Neuronal stem cell (in vitro differentiated cells): Measurements from ENCODE around the gene SLC38A2.

Experiments
- DNase-seq: peaks from one replicate; pipeline ENCODE4 v3.0.0-alpha.2; 2013; ENCODE audit warnings: low spot score
- H2AFZ ChIP-seq: one replicate; pipeline ENCODE4 v1.6.1; 2013; ENCODE audit warnings: mild to moderate bottlenecking, low read length, inconsistent platforms
- H2AK5ac ChIP-seq: 2 replicates; pipeline ENCODE4 v1.6.1; 2013; ENCODE audit warnings: low read depth, mild to moderate bottlenecking, inconsistent platforms, low read length, moderate library complexity, mixed read lengths
- H2BK120ac ChIP-seq: 2 replicates; pipeline ENCODE4 v1.6.1; 2013; ENCODE audit warnings: low read depth, mild to moderate bottlenecking, inconsistent platforms, low read length, moderate library complexity, mixed read lengths
- H2BK12ac ChIP-seq: one replicate; pipeline ENCODE4 v1.6.1; 2013; ENCODE audit warnings: low read length, inconsistent platforms
- H2BK15ac ChIP-seq: 2 replicates; pipeline ENCODE4 v1.6.1; 2013; ENCODE audit warnings: mild to moderate bottlenecking, low read length, inconsistent platforms, mixed read lengths
- H2BK5ac ChIP-seq: one replicate; pipeline ENCODE4 v1.6.1; 2013; ENCODE audit warnings: inconsistent platforms, mild to moderate bottlenecking, low read length, moderate library complexity
- H3K14ac ChIP-seq: one replicate; pipeline ENCODE4 v1.6.1; 2013; ENCODE audit warnings: low read length, inconsistent platforms
- H3K18ac ChIP-seq: 2 replicates; pipeline ENCODE4 v1.6.1; 2013; ENCODE audit warnings: low read length, inconsistent platforms
- H3K23ac ChIP-seq: 2 replicates; pipeline ENCODE4 v1.6.1; 2013; ENCODE audit warnings: low read depth, mild to moderate bottlenecking, mixed read lengths, low read length, inconsistent platforms; ENCODE audit not compliant: poor library complexity
- H3K27ac ChIP-seq: replicated peaks from 3 replicates; pipeline ENCODE4 v1.5.1; 2013; ENCODE audit warnings: low read length, inconsistent platforms
- H3K27me3 ChIP-seq, 3 experiments: 2 replicates each; pipeline ENCODE4 v1.6.1; 2013; ENCODE audit warnings: low read length in 3 of 3, mild to moderate bottlenecking in 2 of 3, inconsistent platforms in 1 of 3, low read depth in 1 of 3, mixed read lengths in 1 of 3, moderate library complexity in 1 of 3; ENCODE audit not compliant: control insufficient read depth in 3 of 3, insufficient read depth in 3 of 3
- H3K36me3 ChIP-seq, 2 donors: replicated peaks in 1 of 2; 2 replicates each; pipeline ENCODE4 v1.6.1; 2013; ENCODE audit warnings: low read length in 2 of 2; ENCODE audit not compliant: control insufficient read depth in 2 of 2, insufficient read depth in 2 of 2
- H3K4ac ChIP-seq: 2 replicates; pipeline ENCODE4 v1.6.1; 2013; ENCODE audit warnings: inconsistent platforms, mild to moderate bottlenecking, low read length, moderate library complexity
- H3K4me1 ChIP-seq, 2 donors: 1 replicate in 1 of 2; 2 replicates in 1 of 2; pipeline ENCODE4 v1.6.1; 2013; ENCODE audit warnings: low read length in 2 of 2, low read depth in 1 of 2; ENCODE audit not compliant: control insufficient read depth in 2 of 2, insufficient read depth in 1 of 2
- H3K4me2 ChIP-seq: one replicate; pipeline ENCODE4 v1.6.1; 2013; ENCODE audit warnings: mild to moderate bottlenecking, low read length, inconsistent platforms; ENCODE audit not compliant: insufficient read depth, poor library complexity, severe bottlenecking
- H3K4me3 ChIP-seq, 2 donors: 2 replicates each; pipeline ENCODE4 v1.5.1; 2013; ENCODE audit warnings: low read length in 2 of 2, mild to moderate bottlenecking in 2 of 2, inconsistent platforms in 1 of 2, moderate library complexity in 1 of 2
- H3K79me1 ChIP-seq: one replicate; pipeline ENCODE4 v1.6.1; 2013; ENCODE audit warnings: low read depth, mild to moderate bottlenecking, inconsistent platforms, low read length, moderate library complexity
- H3K9ac ChIP-seq: one replicate; pipeline ENCODE4 v1.6.1; 2013; ENCODE audit warnings: mild to moderate bottlenecking, low read depth, low read length, inconsistent platforms; ENCODE audit not compliant: poor library complexity
- H3K9me3 ChIP-seq, 2 donors: replicated peaks in 1 of 2; 2 replicates each; pipeline versions ENCODE3 to v1.6.1; 2013; ENCODE audit warnings: low read length in 2 of 2, mild to moderate bottlenecking in 2 of 2, inconsistent platforms in 1 of 2, low read depth in 1 of 2, mixed read lengths in 1 of 2, moderate library complexity in 1 of 2; ENCODE audit not compliant: control insufficient read depth in 2 of 2, insufficient read depth in 1 of 2
- H4K8ac ChIP-seq: one replicate; pipeline ENCODE4 v1.6.1; 2013; ENCODE audit warnings: low read depth, mild to moderate bottlenecking, inconsistent platforms, low read length, moderate library complexity
- H4K91ac ChIP-seq: one replicate; pipeline ENCODE4 v1.6.1; 2013; ENCODE audit warnings: low read length, low read depth, mild to moderate bottlenecking, inconsistent platforms; ENCODE audit not compliant: poor library complexity
- WGBS, 2 donors: extraction: QIAGEN DNeasy Blood & Tissue Kit; methylation state at CpG; one replicate each; pipeline ENCODE4 v1.1.7; 2013; ENCODE audit warnings: missing lambda C conversion rate in 2 of 2, mixed read lengths in 1 of 2; ENCODE audit not compliant: insufficient read length in 2 of 2, insufficient replicate concordance in 1 of 2; ENCODE audit errors: extremely low coverage in 2 of 2; 5-methylcytosine and 5-hydroxymethylcytosine counted together

Gene SLC38A2

DNA sequence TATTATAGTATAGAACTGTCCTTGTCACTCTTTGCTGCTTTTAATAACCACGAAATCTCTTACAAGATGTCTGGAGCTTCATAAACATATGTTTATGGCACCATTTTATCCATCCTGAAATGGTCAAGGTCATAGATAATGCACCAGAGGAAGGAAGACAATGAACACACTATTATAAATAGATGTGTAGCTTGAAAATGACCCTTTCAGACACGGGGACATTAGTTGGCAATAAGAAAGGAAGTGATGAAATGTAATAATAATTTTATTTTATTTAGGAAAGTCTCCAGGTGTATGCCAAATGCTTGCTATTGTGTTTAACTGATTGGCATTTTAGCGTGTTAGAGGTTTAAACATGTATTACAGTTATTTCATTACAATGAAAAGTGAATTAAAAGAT, 36.8 kb upstream of the SLC38A2 start:
- H3K27ac ChIP-seq, result no peak overlapping the region
- H3K4me3 ChIP-seq, result no peak overlapping the region
- WGBS, 2 donors, result no CpG with 5 or more reads among the region's 3 CpGs
- H2AK5ac ChIP-seq, result no peak overlapping the region
- H4K91ac ChIP-seq, result no peak overlapping the region
- no peak overlapping the region for H3K4ac ChIP-seq
- H2BK120ac ChIP-seq, result no peak overlapping the region
- H3K9ac ChIP-seq, result no peak overlapping the region
- H4K8ac ChIP-seq, result no peak overlapping the region
- H3K23ac ChIP-seq, result no peak overlapping the region
- H3K4me2 ChIP-seq, result no peak overlapping the region
- H2BK12ac ChIP-seq, result no peak overlapping the region
- peaks cover 0 to 59% (median 0%) of the 10 kb centered on the region in 3 experiments for H3K27me3 ChIP-seq
- no peaks in the 10 kb centered on the region for H3K79me1 ChIP-seq
- no peak overlapping the region for H2AFZ ChIP-seq
- H2BK15ac ChIP-seq, result no peak overlapping the region
- DNase-seq, result no peak
- no peak overlapping the region for H3K18ac ChIP-seq
- no peaks in the 10 kb centered on the region for H3K4me1 ChIP-seq
- no peak overlapping the region for H3K14ac ChIP-seq
- H3K9me3 ChIP-seq, result no peaks in the 10 kb centered on the region
- no peaks in the 10 kb centered on the region for H3K36me3 ChIP-seq
- no peak overlapping the region for H2BK5ac ChIP-seq

DNA sequence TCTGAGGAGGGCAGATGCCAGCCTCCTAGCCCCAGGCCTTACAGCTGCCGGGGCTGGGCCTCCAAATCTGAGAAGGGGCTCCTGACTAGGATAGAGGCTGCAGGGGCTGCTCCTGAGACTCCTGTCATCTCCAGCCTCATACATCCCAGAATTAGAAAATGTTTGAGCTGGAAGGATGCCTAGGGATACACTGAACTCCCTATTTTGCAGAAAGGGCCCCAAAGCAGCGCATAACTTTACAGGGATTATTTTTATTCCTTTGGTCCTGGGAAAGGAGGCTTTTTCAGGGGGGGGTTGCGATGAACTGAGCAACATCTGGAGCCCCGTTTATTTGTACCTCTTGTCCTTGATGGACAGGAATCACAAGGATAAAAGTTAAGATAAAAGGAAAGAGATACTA, 35.9 kb upstream of the SLC38A2 start:
- WGBS, 2 donors, result no CpG with 5 or more reads among the region's 4 CpGs
- H3K27me3 ChIP-seq, result peaks cover 0 to 50% (median 0%) of the 10 kb centered on the region in 3 experiments
- no peak overlapping the region for H3K4me3 ChIP-seq
- H2BK5ac ChIP-seq, result no peak overlapping the region
- no peak overlapping the region for H3K23ac ChIP-seq
- no peak for DNase-seq
- H2AK5ac ChIP-seq, result no peak overlapping the region
- H2BK12ac ChIP-seq, result no peak overlapping the region
- no peak overlapping the region for H3K4ac ChIP-seq
- H4K8ac ChIP-seq, result no peak overlapping the region
- H2BK15ac ChIP-seq, result no peak overlapping the region
- H3K79me1 ChIP-seq, result no peaks in the 10 kb centered on the region
- no peak overlapping the region for H2AFZ ChIP-seq
- H3K9ac ChIP-seq, result no peak overlapping the region
- no peak overlapping the region for H3K27ac ChIP-seq
- H2BK120ac ChIP-seq, result no peak overlapping the region
- H3K14ac ChIP-seq, result no peak overlapping the region
- no peaks in the 10 kb centered on the region for H3K9me3 ChIP-seq
- no peaks in the 10 kb centered on the region for H3K4me1 ChIP-seq
- no peaks in the 10 kb centered on the region for H3K36me3 ChIP-seq
- no peak overlapping the region for H3K4me2 ChIP-seq
- no peak overlapping the region for H4K91ac ChIP-seq
- H3K18ac ChIP-seq, result no peak overlapping the region

DNA sequence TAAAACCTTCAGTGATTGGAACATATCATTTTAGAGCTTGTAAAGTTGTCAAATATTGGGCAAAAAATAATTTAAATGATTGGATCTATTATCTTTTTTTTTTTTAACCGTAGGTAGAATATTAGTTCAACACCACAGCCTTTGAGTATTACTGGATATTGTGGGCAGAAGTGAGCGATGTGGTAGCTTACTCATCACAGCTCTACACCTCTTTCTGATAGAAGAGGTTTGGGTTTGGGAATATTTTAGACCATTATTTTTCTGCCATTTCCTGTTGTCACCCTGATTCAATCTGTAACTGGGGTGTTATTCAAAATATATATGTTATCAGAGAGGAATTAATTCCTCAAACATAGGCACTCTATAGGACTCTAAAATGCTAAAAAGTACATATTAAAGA, 34.8 kb upstream of the SLC38A2 start:
- H3K79me1 ChIP-seq, result no peaks in the 10 kb centered on the region
- no peak overlapping the region for H3K23ac ChIP-seq
- H3K18ac ChIP-seq, result no peak overlapping the region
- no peaks in the 10 kb centered on the region for H3K9me3 ChIP-seq
- WGBS, 2 donors, result no CpG with 5 or more reads among the region's 2 CpGs
- H4K91ac ChIP-seq, result no peak overlapping the region
- no peak overlapping the region for H2BK120ac ChIP-seq
- no peak overlapping the region for H3K14ac ChIP-seq
- no peak overlapping the region for H3K27ac ChIP-seq
- H3K9ac ChIP-seq, result no peak overlapping the region
- no peak for DNase-seq
- no peaks in the 10 kb centered on the region for H3K4me1 ChIP-seq
- H3K36me3 ChIP-seq, result no peaks in the 10 kb centered on the region
- no peak overlapping the region for H2AFZ ChIP-seq
- no peak overlapping the region for H2AK5ac ChIP-seq
- H3K4me2 ChIP-seq, result no peak overlapping the region
- no peak overlapping the region for H2BK12ac ChIP-seq
- no peak overlapping the region for H3K4ac ChIP-seq
- no peak overlapping the region for H4K8ac ChIP-seq
- peaks cover 0 to 41% (median 0%) of the 10 kb centered on the region in 3 experiments for H3K27me3 ChIP-seq
- H2BK15ac ChIP-seq, result no peak overlapping the region
- H2BK5ac ChIP-seq, result no peak overlapping the region
- no peak overlapping the region for H3K4me3 ChIP-seq

DNA sequence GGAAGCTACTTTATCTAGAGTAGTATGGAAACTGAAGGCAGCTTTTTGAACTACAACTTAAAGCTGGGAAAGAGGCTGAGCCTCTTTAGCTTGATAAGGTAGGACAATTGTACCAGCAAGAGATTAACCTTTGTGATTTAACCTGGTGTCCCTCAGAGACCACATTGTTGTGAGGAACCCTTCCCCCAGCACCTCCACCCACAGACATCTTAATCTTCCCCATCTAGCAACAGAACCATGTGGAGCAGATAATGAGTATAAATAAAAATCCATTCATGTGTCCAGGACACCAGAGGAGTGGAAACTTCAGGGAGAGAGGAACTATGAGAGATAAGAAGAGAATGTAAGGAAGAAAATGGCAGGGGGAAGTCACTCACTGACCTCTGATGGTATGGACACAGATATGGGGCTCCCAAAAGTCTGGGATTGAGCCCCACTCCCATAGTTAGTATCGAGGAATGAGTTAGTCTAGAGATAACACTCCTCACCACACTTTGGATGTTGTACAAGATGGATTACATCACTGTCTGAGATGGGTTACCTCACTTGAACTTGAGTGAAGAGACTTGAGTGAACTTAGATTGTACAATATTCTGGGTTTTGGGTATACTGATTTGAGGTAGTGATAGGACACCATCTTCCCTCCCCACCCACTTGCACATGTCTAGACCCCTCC, 33.9 kb upstream of the SLC38A2 start:
- H3K4ac ChIP-seq, result no peak overlapping the region
- H2BK12ac ChIP-seq, result no peak overlapping the region
- no peak overlapping the region for H2AK5ac ChIP-seq
- H2AFZ ChIP-seq, result no peak overlapping the region
- H4K8ac ChIP-seq, result no peak overlapping the region
- H2BK5ac ChIP-seq, result no peak overlapping the region
- no peaks in the 10 kb centered on the region for H3K9me3 ChIP-seq
- no peaks in the 10 kb centered on the region for H3K79me1 ChIP-seq
- DNase-seq, result no peak
- H3K9ac ChIP-seq, result no peak overlapping the region
- no peak overlapping the region for H2BK120ac ChIP-seq
- H3K23ac ChIP-seq, result no peak overlapping the region
- peaks cover 0 to 32% (median 0%) of the 10 kb centered on the region in 3 experiments for H3K27me3 ChIP-seq
- H3K14ac ChIP-seq, result no peak overlapping the region
- no peak overlapping the region for H4K91ac ChIP-seq
- no peak overlapping the region for H3K4me2 ChIP-seq
- H3K4me1 ChIP-seq, result no peaks in the 10 kb centered on the region
- H3K18ac ChIP-seq, result no peak overlapping the region
- H2BK15ac ChIP-seq, result no peak overlapping the region
- WGBS, 2 donors, result no CpG with 5 or more reads among the region's 1 CpG
- H3K27ac ChIP-seq, result no peak overlapping the region
- no peak overlapping the region for H3K4me3 ChIP-seq
- no peaks in the 10 kb centered on the region for H3K36me3 ChIP-seq
